Uterus (tissue), 2 donors: ENCODE measurements around the gene PPRC1.

Experiments
- CTCF ChIP-seq, 4 experiments: fragments of 200-600 bp in 2 of 4; fragments of 450-650 bp in 2 of 4; sonication (generic) in 2 of 4; IDR thresholded peaks; one replicate each; pipeline ENCODE4 v1.5.1; 2016 to 2019; ENCODE audit warnings: antibody characterized with exemption in 4 of 4, mild to moderate bottlenecking in 2 of 4, moderate library complexity in 1 of 4
- POLR2A ChIP-seq, 2 donors: fragments of 450-650 bp; IDR thresholded peaks; one replicate each; pipeline ENCODE4 v1.6.1; 2016; ENCODE audit warnings: antibody characterized with exemption in 2 of 2, mild to moderate bottlenecking in 1 of 2, moderate library complexity in 1 of 2

- TF ChIP-seq CTCF (IDR thresholded peaks at IDR 0.05) = no peak
- TF ChIP-seq POLR2A (IDR thresholded peaks at IDR 0.05) = no peak
Observed at GRCh38 chr10:102119417-102120141, 13.3 kb upstream of the PPRC1 start.
